ENCODE results near the gene RAB3B.
A peak's percentile ranks its signal among the peaks of the same experiment; 100 is the strongest.
"Not testable (repeated sequence)": the region's sequence is repeated elsewhere in the genome, so short reads cannot be mapped to it uniquely, and the experiment has no call there.

Gene RAB3B

GRCh38 chr1:51912881-51913280, 77.6 kb downstream of the RAB3B start:
- DNase-seq: no peak

GRCh38 chr1:51910221-51911000, 80.1 kb downstream of the RAB3B start:
- DNase-seq: no peak

- no peak for DNase-seq
Observed at GRCh38 chr1:51908499-51908898, 82.0 kb downstream of the RAB3B start.

- DNase-seq: no peak
Observed at GRCh38 chr1:51907079-51907702, 83.3 kb downstream of the RAB3B start.

- no peak for DNase-seq
Observed at GRCh38 chr1:51906306-51907078, 84.0 kb downstream of the RAB3B start.

- no peak for DNase-seq
Observed at GRCh38 chr1:51902456-51902855, 88.0 kb downstream of the RAB3B start.

- DNase-seq: no peak
Observed at GRCh38 chr1:51901151-51901550, 89.3 kb downstream of the RAB3B start.

GRCh38 chr1:51899022-51899421, 91.5 kb downstream of the RAB3B start:
- DNase-seq: no peak

GRCh38 chr1:51898090-51898734, 92.3 kb downstream of the RAB3B start:
- no peak for DNase-seq

- DNase-seq: no peak
Observed at GRCh38 chr1:51897699-51898031, 92.8 kb downstream of the RAB3B start.

- not testable (repeated sequence) for DNase-seq
Observed at GRCh38 chr1:51894748-51895147, 95.8 kb downstream of the RAB3B start.

- peak; percentile 100 for DNase-seq
Observed at GRCh38 chr1:51878616-51879336, 111.7 kb downstream of the RAB3B start, which contains the start of gene NRDC. Gene NRDC (minus strand): TSS chr1:51878727. CDS start chr1:51878615, 112 bp downstream.

- no peak for DNase-seq
Observed at GRCh38 chr1:51878308-51878615, 112.2 kb downstream of the RAB3B start.

GRCh38 chr1:51877434-51878307, 112.8 kb downstream of the RAB3B start:
- DNase-seq: peak in 1 of 2 donors; percentile 3

- DNase-seq: no peak
Observed at GRCh38 chr1:51875836-51876235, 114.7 kb downstream of the RAB3B start.

- no peak for DNase-seq
Observed at GRCh38 chr1:51875291-51875772, 115.2 kb downstream of the RAB3B start.

- DNase-seq: not testable (repeated sequence)
Observed at GRCh38 chr1:51873270-51873669, 117.2 kb downstream of the RAB3B start.

GRCh38 chr1:51871351-51871975, 119.0 kb downstream of the RAB3B start:
- DNase-seq: no peak

GRCh38 chr1:51870603-51871350, 119.7 kb downstream of the RAB3B start:
- no peak for DNase-seq

Data from activated CD4-positive, alpha-beta T cell treated with anti-CD3 and anti-CD28 coated beads for 4 hours (primary cell).